Breast epithelium (tissue), 4 donors: ENCODE results near the gene LHFPL2. TPM values are rescaled to one million over a fixed set of nuclear protein-coding genes. Genes with fewer than 3 reads are reported as not detected.

ENCODE experiments used
- DNase-seq, 2 donors: peaks; one replicate each; pipeline ENCODE4 v3.0.0-alpha.2; 2019; ENCODE audit warnings: low spot score in 2 of 2
- H3K27ac ChIP-seq, 2 donors: fragments of 200-600 bp; sonication (generic) in 1 of 2; one replicate each; pipeline ENCODE4 v1.5.1; 2016 to 2019; ENCODE audit warnings: mild to moderate bottlenecking in 1 of 2
- H3K27me3 ChIP-seq, 2 donors: fragments of 200-600 bp; sonication (generic) in 1 of 2; one replicate each; pipeline versions ENCODE4 v1.5.1 to v1.6.0; 2017 to 2019; ENCODE audit warnings: control low read depth in 1 of 2, mild to moderate bottlenecking in 1 of 2
- H3K36me3 ChIP-seq: fragments of 200-600 bp; one replicate; pipeline ENCODE4 v1.5.1; 2019
- H3K4me1 ChIP-seq, 2 donors: fragments of 200-600 bp; sonication (generic); one replicate each; pipeline ENCODE4 v1.5.1; 2016 to 2019; ENCODE audit warnings: control low read depth in 1 of 2
- H3K4me3 ChIP-seq, 3 donors: fragments of 200-600 bp; sonication (generic); 1 replicate in 2 of 3; 2 replicates in 1 of 3; pipeline ENCODE4 v1.5.1; 2016 to 2019; ENCODE audit warnings: mild to moderate bottlenecking in 3 of 3, moderate library complexity in 2 of 3
- H3K9me3 ChIP-seq, 2 donors: fragments of 200-600 bp; sonication (generic) in 1 of 2; one replicate each; pipeline ENCODE4 v1.5.1; 2016 to 2019; ENCODE audit warnings: control low read depth in 1 of 2
- CTCF ChIP-seq, 3 donors: fragments of 450-650 bp; IDR thresholded peaks; one replicate each; pipeline ENCODE4 v1.5.1; 2016 to 2017; ENCODE audit warnings: antibody characterized with exemption in 3 of 3, mild to moderate bottlenecking in 3 of 3, moderate library complexity in 3 of 3
- POLR2A ChIP-seq: fragments of 450-650 bp; IDR thresholded peaks from one replicate; pipeline ENCODE4 v1.6.1; 2016; ENCODE audit warnings: antibody characterized with exemption, mild to moderate bottlenecking, moderate library complexity
- POLR2AphosphoS5 ChIP-seq, 3 donors: sonication (generic); formaldehyde crosslinking; IDR thresholded peaks; one replicate each; pipeline ENCODE4 v1.6.1; 2017; ENCODE audit warnings: antibody characterized with exemption in 3 of 3
- intact Hi-C: fragments of 100-400 bp; cut with DNase I; formaldehyde crosslinking; loops from one replicate; pipeline ENCODE4 v1.15.1; 2023; ENCODE audit warnings: low total_unique reads
- total RNA-seq, 3 donors: library from RNA; depleted of rRNA; stranded (reverse); fragments of >200 nt; gene quantifications; one replicate each; pipeline ENCODE4 v1.1.0, GENCODE V29; 2016

The LHFPL2 gene
- total RNA-seq, 3 donors from 2014 or later: 36.8 to 61.8 (median 41.3) TPM

DNA sequence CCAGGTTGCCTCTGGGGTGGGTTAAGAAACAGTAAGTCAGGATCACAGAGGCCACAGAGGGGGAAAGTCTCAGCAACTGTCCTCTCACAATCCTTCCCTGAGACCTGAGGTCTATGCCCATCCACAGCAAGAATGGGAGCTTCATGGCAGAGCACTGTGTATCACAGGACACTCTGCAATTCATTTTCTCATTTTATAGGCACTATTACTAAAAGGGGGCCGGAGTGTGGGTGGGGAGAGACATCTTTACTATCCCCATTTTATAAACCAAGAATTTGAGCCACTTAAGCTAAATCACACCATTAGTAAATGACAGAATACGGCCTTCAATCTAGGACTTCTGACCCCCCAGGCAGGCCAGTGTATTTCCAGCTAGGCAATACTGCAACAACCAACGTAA lies 79.9 kb downstream of the LHFPL2 start:
- no peak for TF ChIP-seq CTCF (IDR thresholded peaks at IDR 0.05)
- TF ChIP-seq POLR2AphosphoS5 (IDR thresholded peaks at IDR 0.05): no peak
- TF ChIP-seq POLR2A: no peak
- peaks cover 3 to 27% of the 10 kb centered on the region in 2 donors for H3K4me1 ChIP-seq

DNA sequence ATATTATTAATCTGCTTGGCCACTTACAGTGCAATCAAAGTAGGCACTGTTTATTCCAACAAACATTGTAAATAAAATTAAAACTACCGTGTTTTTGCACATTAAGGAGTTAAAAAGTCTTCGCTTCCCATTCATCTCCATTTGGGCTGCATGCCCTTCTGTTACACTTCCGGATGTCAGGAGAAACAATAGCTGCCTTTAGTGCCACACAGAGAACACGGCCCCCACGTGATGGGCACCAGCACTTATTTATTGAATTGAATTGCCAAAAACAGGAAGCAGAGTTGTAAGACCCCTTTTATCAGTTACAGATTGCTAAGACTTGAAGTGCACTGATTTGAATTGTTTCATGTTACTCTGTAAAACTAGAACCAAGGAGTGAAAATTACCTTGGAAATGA lies 80.4 kb downstream of the LHFPL2 start:
- no peaks in the 10 kb centered on the region for H3K27me3 ChIP-seq
- intact Hi-C loops: no loop called here
- DNase-seq: no peak
- H3K27ac ChIP-seq: peak overlapping the region; percentile 86 to 89
- peaks cover 3 to 26% of the 10 kb centered on the region in 2 donors for H3K4me1 ChIP-seq
- H3K9me3 ChIP-seq: no peaks in the 10 kb centered on the region
- TF ChIP-seq POLR2AphosphoS5 (IDR thresholded peaks at IDR 0.05) (no peak), POLR2A (no peak), CTCF (IDR thresholded peaks at IDR 0.05) (no peak)
- peak overlapping the region in 1 of 3 donors; percentile 31 for H3K4me3 ChIP-seq
- H3K36me3 ChIP-seq: no peaks in the 10 kb centered on the region

More for the DNA sequence above, 79.9 kb downstream of the LHFPL2 start:
- Histone ChIP-seq H3K27ac (peak overlapping the region; percentile 86 to 89), H3K36me3 (no peaks in the 10 kb centered on the region), H3K9me3 (no peaks in the 10 kb centered on the region), H3K27me3 (no peaks in the 10 kb centered on the region), H3K4me3 (peak overlapping the region in 1 of 3 donors; percentile 31)
- no peak for DNase-seq
- intact Hi-C loops: no loop called here

DNA sequence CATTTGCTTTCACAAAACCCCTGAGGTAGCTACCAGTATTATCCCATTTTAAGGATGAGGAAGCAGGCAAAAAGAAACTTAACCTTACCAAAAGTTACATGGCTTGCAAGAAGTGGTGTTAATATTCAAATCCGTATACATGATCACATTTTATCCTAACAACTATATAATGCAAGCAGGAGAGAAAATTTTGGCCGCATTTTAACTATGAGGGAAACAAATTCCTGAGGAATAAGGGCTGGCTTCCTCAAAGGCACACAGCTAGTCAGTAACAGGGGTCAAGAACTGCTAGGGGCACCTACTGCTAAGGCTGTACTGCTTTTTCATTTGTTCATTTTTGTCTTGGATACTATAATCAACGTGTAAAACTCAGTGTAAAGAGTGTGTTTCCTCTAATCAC lies 81.0 kb downstream of the LHFPL2 start:
- no peak for DNase-seq
- TF ChIP-seq CTCF (IDR thresholded peaks at IDR 0.05) (no peak), POLR2A (no peak), POLR2AphosphoS5 (IDR thresholded peaks at IDR 0.05) (no peak)
- Histone ChIP-seq H3K4me3 (no peak overlapping the region), H3K4me1 (peaks cover 3 to 20% of the 10 kb centered on the region in 2 donors), H3K9me3 (no peaks in the 10 kb centered on the region), H3K27me3 (no peaks in the 10 kb centered on the region), H3K36me3 (no peaks in the 10 kb centered on the region), H3K27ac (peak overlapping the region; percentile 86 to 89)
- intact Hi-C loops: no loop called here

GRCh38 chr5:78566747-78567425 lies 81.7 kb downstream of the LHFPL2 start:
- Histone ChIP-seq H3K4me3 (no peak overlapping the region), H3K4me1 (peaks cover 3 to 18% of the 10 kb centered on the region in 2 donors), H3K27me3 (no peaks in the 10 kb centered on the region), H3K36me3 (no peaks in the 10 kb centered on the region), H3K9me3 (no peaks in the 10 kb centered on the region), H3K27ac (peak overlapping the region; percentile 86 to 89)
- TF ChIP-seq CTCF (IDR thresholded peaks at IDR 0.05): no peak
- TF ChIP-seq POLR2AphosphoS5 (IDR thresholded peaks at IDR 0.05): no peak
- no peak for TF ChIP-seq POLR2A
- intact Hi-C loops: no loop called here
- no peak for DNase-seq

DNA sequence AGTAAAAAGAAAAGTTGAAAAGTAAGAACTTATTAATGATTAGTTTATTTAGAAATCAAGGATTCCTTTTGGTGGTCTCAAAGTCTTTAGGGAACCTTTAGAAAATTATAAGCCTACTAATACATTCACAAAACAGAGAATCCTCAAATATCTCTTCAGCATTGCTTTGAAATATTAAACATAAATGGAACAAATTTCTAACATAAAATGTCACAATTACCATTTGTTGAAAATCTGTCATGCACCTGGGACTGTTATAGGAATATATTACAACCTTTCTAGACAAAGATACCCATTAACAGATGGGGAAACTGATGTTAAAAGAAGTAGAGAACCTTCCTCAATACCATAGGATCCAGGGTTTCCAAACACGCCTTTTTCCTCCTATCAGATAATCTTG lies 83.2 kb downstream of the LHFPL2 start:
- Histone ChIP-seq H3K4me3 (no peak overlapping the region), H3K27me3 (no peaks in the 10 kb centered on the region), H3K4me1 (peaks cover 3 to 18% of the 10 kb centered on the region in 2 donors), H3K36me3 (no peaks in the 10 kb centered on the region), H3K9me3 (no peaks in the 10 kb centered on the region), H3K27ac (peak overlapping the region in 1 of 2 donors; percentile 89)
- intact Hi-C loops: no loop called here
- no peak for DNase-seq
- TF ChIP-seq POLR2A: no peak
- TF ChIP-seq CTCF (IDR thresholded peaks at IDR 0.05): no peak
- TF ChIP-seq POLR2AphosphoS5 (IDR thresholded peaks at IDR 0.05): no peak
